GM12864 (cell line): ENCODE measurements around the gene TPRN.
A peak's percentile ranks its signal among the peaks of the same experiment; 100 is the strongest.

Experiments
- DNase-seq: peaks from one replicate; pipeline ENCODE4 v3.0.0-alpha.2; 2011; ENCODE audit warnings: low read depth
- H3K4me3 ChIP-seq: 2 replicates; pipeline ENCODE4 v1.5.1; 2011; ENCODE audit warnings: mild to moderate bottlenecking, low read depth, low read length, control low read depth
- CTCF ChIP-seq: IDR thresholded peaks from 2 replicates; pipeline ENCODE4 v1.5.1; 2011; ENCODE audit warnings: low read depth, mild to moderate bottlenecking, moderate library complexity, low read length, control low read depth, inconsistent platforms; ENCODE audit errors: missing control alignments

The TPRN gene

GRCh38 chr9:137178939-137179630, 21.5 kb downstream of the TPRN start:
- no peak for DNase-seq
- no peak overlapping the region for H3K4me3 ChIP-seq
- no peak for TF ChIP-seq CTCF

DNA sequence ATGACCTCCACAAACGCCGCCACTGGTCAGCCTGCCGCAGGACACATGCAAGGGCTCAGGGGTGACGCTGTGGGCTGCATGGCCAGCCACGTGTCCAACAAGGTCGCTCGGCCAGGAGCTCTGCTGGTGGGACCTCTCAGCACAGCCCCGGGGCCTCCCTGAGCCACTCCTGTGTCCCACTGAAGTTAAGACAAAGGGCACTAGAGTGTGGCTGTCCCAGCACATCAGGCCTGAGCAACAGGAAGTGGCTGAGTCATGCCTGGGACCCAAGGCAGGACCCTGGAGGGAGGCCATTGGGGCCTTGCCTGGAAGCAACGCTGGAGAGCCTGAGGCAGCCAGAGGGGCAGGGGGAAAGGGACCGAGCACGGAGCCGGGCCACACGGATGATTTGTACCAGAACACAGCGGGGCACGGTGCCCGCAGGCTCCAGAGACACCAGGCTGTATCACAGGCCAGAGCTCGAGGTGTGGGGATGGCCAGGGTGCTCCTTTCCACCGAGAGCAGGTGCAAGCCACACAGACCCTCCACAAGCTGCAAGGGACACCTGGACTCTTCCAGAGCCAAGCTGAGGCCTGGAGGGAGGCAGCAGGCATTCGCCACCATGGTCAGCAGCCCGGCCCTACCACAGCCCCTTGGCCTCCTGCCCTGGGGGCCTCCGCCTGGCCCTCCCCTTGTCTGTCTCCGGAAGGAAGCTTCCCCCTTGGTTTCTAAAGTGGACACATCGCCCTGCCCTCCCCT, 22.2 kb downstream of the TPRN start:
- no peak for TF ChIP-seq CTCF
- no peak overlapping the region for H3K4me3 ChIP-seq
- DNase-seq, result no peak

GRCh38 chr9:137176302-137177182, 24.0 kb downstream of the TPRN start:
- no peak overlapping the region for H3K4me3 ChIP-seq
- peak; percentile 91 for TF ChIP-seq CTCF
- DNase-seq, result no peak

- no peak for DNase-seq
- peak; percentile 28 for TF ChIP-seq CTCF
- H3K4me3 ChIP-seq, result no peak overlapping the region
Observed at GRCh38 chr9:137175345-137175961, 25.1 kb downstream of the TPRN start.

- no peak for TF ChIP-seq CTCF
- H3K4me3 ChIP-seq, result no peak overlapping the region
- DNase-seq, result no peak
Observed at GRCh38 chr9:137174722-137175293, 25.7 kb downstream of the TPRN start.
